GM18520 (cell line): ENCODE results near the gene GLP1R.
"Not testable (repeated sequence)": the region's sequence is repeated elsewhere in the genome, so short reads cannot be mapped to it uniquely, and the experiment has no call there.

ENCODE experiments used
- ATAC-seq: cut with Tn5 transposase; IDR thresholded peaks from one replicate; pipeline ENCODE4 v1.9.1; 2021; ENCODE audit not compliant: unreplicated experiment

Gene GLP1R

DNA sequence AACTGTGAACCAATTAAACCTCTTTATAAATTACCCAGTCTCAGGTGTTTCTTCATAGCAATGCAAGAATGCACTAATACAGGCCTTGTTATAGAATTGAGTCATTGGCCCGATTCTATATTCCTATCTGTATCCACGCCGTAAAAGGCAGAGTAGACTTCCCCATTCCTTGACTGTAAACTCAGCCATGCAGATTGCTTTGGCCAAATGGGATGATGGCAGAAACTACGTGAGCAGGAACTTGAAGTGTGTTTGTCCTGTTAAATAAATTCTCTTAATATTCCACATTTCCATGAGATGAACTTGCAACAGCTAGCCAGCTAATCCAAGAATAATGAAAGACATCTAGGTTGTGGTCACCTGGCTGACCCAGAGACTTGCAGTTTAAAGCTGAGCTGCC is 70.3 kb downstream of the GLP1R start:
- no peak for ATAC-seq

DNA sequence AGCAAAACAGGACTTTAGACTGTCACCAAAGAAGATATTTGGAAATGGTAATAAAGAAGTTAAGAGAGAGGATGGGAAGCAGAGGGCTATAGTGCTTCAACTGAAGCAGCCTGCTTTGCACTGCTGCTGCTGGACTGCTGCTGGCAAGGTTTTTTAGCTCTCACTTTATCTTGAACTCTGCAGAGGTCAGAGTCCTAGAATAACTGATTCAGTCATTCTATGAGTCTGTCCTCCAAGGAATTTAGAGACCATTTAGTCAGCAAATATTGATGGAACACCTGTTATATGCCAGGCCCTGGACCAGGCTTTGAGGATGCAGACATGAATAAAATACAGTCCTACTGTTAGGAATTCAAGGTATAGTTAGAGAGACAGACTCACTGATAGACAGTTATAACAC is 75.5 kb downstream of the GLP1R start:
- ATAC-seq: no peak

DNA sequence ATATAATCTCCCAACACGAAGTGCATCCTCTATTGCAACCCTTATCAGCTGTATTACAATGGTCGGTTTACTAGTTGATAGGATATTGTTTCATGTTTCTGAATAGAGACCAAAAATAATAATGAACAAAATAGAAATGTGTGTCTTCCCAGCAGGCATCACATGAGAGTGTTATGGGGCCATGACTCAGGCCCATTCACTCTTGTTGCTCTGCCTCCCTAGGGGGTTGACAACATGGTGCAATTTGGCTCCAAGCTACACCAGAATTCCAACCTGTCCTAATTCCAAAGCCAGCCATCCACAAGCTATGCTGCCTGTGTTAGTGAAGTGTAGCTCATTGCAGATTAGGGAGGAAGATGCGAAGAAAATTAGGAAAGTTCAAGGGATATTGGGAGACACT is 79.5 kb downstream of the GLP1R start:
- ATAC-seq: no peak

DNA sequence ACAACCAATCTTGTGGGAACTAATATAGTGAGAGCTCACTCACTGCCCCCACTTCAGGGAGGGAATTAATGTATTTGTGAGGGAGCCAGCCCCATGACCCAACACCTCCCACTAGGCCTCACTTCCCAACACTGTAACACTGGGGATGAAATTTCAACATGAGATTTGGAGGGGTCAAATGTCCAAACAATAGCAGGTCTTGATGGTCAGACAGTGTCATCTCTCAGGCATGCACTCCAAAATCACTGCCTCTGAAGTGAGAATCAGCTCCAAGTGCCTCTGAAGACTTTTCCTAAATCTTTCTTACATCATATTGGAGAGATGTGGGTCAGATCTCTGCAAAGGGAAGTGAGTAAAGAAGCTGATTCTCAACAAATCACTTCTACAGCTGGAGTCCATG is 80.3 kb downstream of the GLP1R start:
- ATAC-seq: no peak

DNA sequence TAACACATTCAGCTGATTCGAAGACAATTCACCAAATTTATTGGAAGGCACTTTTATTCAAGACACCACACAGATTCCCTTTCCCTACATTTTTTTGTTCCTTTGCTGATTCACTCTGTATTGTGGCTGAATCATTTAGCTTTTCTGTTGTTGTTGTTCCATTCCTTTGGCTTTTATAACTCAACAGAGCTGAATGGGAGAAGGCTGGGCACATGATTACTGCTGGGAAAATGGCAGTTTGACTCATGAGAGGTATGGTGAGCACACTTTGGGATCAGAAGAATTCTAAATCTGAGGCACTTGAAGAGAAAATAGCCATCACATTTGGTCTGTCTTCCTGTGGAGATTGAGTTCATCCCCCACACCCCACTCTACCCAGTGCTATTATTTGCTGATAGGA is 82.1 kb downstream of the GLP1R start:
- ATAC-seq: no peak

DNA sequence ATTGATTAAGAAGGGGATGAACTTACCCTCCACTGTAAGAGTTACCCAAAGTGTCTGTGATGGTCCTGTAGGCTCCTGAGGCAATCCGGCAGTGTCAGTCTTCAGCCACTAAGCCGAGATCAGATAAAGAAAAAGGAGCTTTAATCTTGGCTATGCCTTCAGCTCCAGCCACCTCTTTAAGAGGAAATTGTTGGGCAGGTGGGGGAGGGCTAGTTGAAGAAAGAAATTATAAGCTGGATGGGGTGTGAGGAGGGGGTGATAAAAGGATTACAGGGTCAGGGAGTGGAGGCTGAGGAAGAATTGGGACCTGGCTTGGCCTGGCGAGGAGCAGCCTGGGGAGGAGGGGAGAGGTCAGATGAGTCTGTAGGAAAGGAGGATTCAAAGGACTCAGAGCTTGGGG is 86.2 kb downstream of the GLP1R start:
- ATAC-seq: not testable (repeated sequence)

DNA sequence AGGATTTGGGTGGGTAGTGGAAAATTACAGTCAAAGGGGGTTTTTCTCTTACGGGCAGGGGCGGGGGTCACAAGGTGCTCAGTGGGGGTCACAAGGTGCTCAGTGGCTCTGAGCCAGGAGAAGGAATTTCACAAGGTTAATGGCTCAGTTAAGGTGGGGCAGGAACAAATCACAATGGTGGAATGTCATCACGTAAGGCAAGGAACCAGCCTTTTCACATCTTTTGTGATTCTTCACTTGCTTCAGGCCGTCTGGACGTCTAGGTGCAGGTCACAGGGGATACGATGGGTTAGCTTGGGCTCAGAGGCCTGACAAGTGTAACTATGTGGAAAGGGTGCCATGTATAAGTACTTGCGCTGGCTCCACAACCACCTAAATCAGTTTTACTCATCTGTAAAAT is 87.6 kb downstream of the GLP1R start:
- not testable (repeated sequence) for ATAC-seq

DNA sequence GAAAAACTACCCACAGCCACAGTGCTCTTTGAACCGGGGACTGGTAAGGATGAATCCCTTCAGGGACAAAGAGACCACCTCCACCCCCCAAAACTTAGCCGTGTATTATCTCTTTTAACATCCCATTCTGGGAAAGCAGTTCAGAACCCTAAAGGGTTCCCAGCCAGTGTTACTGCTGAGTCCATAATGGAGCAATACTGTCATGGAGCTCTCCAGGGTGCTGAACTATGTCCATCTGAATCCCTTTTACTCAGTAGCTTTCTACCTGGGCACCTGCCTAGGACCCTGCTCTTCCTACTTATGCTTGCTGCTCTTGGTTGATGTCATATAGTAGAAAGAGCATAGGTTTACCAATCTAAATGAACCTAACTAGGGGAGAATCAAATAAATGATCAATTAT is 88.7 kb downstream of the GLP1R start:
- ATAC-seq: no peak
